Peyer's patch (tissue), 4 donors: ENCODE measurements around the gene RAB11FIP2.

Experiments
- CTCF ChIP-seq, 6 experiments: fragments of 450-650 bp in 4 of 6; fragments of 200-600 bp in 2 of 6; sonication (generic) in 1 of 6; IDR thresholded peaks; one replicate each; pipeline ENCODE4 v1.5.1; 2017 to 2019; ENCODE audit warnings: antibody characterized with exemption in 6 of 6, mild to moderate bottlenecking in 3 of 6, moderate library complexity in 1 of 6
- POLR2A ChIP-seq, 2 donors: fragments of 450-650 bp; IDR thresholded peaks; one replicate each; pipeline ENCODE4 v1.5.1; 2017; ENCODE audit warnings: antibody characterized with exemption in 2 of 2, mild to moderate bottlenecking in 2 of 2, moderate library complexity in 2 of 2

- TF ChIP-seq POLR2A (IDR thresholded peaks at IDR 0.05) (no peak), CTCF (IDR thresholded peaks at IDR 0.05) (no peak)
Measured at GRCh38 chr10:118033905-118034304, 12.8 kb downstream of the RAB11FIP2 start.
